K562 (cell line): ENCODE measurements around the gene MAP3K13. TPM values are rescaled to one million over a fixed set of nuclear protein-coding genes. Genes with fewer than 3 reads are reported as not detected.

Experiments
- ATAC-seq: fragments of 200-7000 bp; cut with Tn5 transposase; 3 replicates; pipeline ENCODE4 v1.9.1; 2020; ENCODE audit warnings: moderate library complexity
- BruUV-seq: library from RNA; stranded (reverse); fragments of 400-500 nt; replicated peaks from 2 replicates; lab custom pipeline; 2021; lab: Mats Ljungman, UMichigan
- CTCF ChIA-PET: fragments of 300-600 bp; formaldehyde crosslinking; extraction: SDS; loops from one replicate; lab custom pipeline; 2021; ENCODE audit warnings: low intra/inter-chr PET ratio; lab: Yijun Ruan, JAX
- POLR2A ChIA-PET: fragments of 300-600, 350-650 bp; sonication (Branson Sonifier 250); formaldehyde crosslinking; extraction: SDS; loops from one replicate; lab custom pipeline; 2021; ENCODE audit warnings: antibody characterized with exemption, inconsistent platforms; lab: Yijun Ruan, JAX
- DNase-seq, 4 experiments: peaks; one replicate each; pipeline versions ENCODE4 v3.0.0 to v3.0.0-alpha.2; 2011 to 2018; ENCODE audit warnings: low spot score in 3 of 4, mixed read lengths in 3 of 4; ENCODE audit errors: extremely low read depth in 1 of 4
- FAIRE-seq: peaks from 2 replicates; lab custom pipeline; 2011; peaks lifted over from hg19 to GRCh38; lab: Jason Lieb, UNC
- H2AFZ ChIP-seq: 2 replicates; pipeline ENCODE4 v1.6.0; 2011; ENCODE audit warnings: low read depth, low read length, control low read depth, inconsistent platforms
- H3K27ac ChIP-seq: fragments of 200-600 bp; 3 replicates; pipeline ENCODE4 v1.8.0; 2011; ENCODE audit warnings: low read depth, mild to moderate bottlenecking, control low read depth, inconsistent platforms, low read length, moderate library complexity, mixed read lengths; ENCODE audit errors: extremely low read depth
- H3K27me3 ChIP-seq, 2 experiments: fragments of 300-600 bp in 1 of 2; 2 replicates in 1 of 2; 3 replicates in 1 of 2; pipeline versions ENCODE4 v1.6.0 to v1.8.0; 2011; ENCODE audit warnings: inconsistent platforms in 2 of 2, low read length in 2 of 2, mild to moderate bottlenecking in 1 of 2, mixed read lengths in 1 of 2, moderate library complexity in 1 of 2; ENCODE audit not compliant: control insufficient read depth in 2 of 2, insufficient read depth in 2 of 2
- H3K36me3 ChIP-seq: fragments of 300-600 bp; 3 replicates; pipeline ENCODE4 v1.8.0; 2011; ENCODE audit warnings: mild to moderate bottlenecking, low read length, inconsistent platforms; ENCODE audit not compliant: control insufficient read depth, insufficient read depth
- H3K4me1 ChIP-seq, 2 experiments: fragments of 200-600 bp in 1 of 2; replicated peaks in 1 of 2; 2 replicates in 1 of 2; 3 replicates in 1 of 2; pipeline versions ENCODE4 v1.5.1 to v1.8.0; 2011; ENCODE audit warnings: inconsistent platforms in 2 of 2, low read length in 2 of 2, mild to moderate bottlenecking in 1 of 2, mixed read lengths in 1 of 2, moderate library complexity in 1 of 2; ENCODE audit not compliant: control insufficient read depth in 2 of 2, insufficient read depth in 2 of 2
- H3K4me2 ChIP-seq: 2 replicates; pipeline ENCODE4 v1.6.1; 2011; ENCODE audit warnings: low read length, control low read depth, inconsistent platforms, mixed read lengths; ENCODE audit not compliant: insufficient read depth
- H3K4me3 ChIP-seq: fragments of 200-600 bp; sonication (generic), shearing (Covaris generic); 2 replicates; pipeline ENCODE4 v1.5.1; 2016; ENCODE audit warnings: control low read depth, inconsistent platforms
- H3K79me2 ChIP-seq: fragments of 200-600 bp; 3 replicates; pipeline ENCODE4 v1.8.0; 2011; ENCODE audit warnings: low read length, inconsistent platforms; ENCODE audit not compliant: control insufficient read depth, insufficient read depth
- H3K9ac ChIP-seq, 2 experiments: 2 replicates each; pipeline versions ENCODE4 v1.6.0 to v1.6.1; 2011; ENCODE audit warnings: low read depth in 2 of 2, low read length in 2 of 2, control low read depth in 1 of 2, inconsistent platforms in 1 of 2, mild to moderate bottlenecking in 1 of 2, mixed read lengths in 1 of 2; ENCODE audit not compliant: insufficient read depth in 1 of 2
- H3K9me1 ChIP-seq: one replicate; pipeline ENCODE4 v1.6.0; 2011; ENCODE audit warnings: inconsistent platforms, mild to moderate bottlenecking, low read length, moderate library complexity; ENCODE audit not compliant: control insufficient read depth, insufficient read depth
- H3K9me3 ChIP-seq: replicated peaks from 2 replicates; pipeline ENCODE4 v1.5.1; 2011; ENCODE audit warnings: low read depth, low read length, inconsistent platforms; ENCODE audit not compliant: control insufficient read depth, insufficient read depth
- H4K20me1 ChIP-seq: replicated peaks from 2 replicates; pipeline ENCODE4 v1.6.1; 2011; ENCODE audit warnings: low read length, inconsistent platforms, mixed read lengths; ENCODE audit not compliant: control insufficient read depth, insufficient read depth
- BRCA1 ChIP-seq, 2 experiments: fragments of 450-650 bp in 1 of 2; sonication (generic) in 1 of 2; formaldehyde crosslinking in 1 of 2; IDR thresholded peaks; 2 replicates each; pipeline versions ENCODE4 v1.5.0 to v1.6.1; 2017 to 2020; ENCODE audit warnings: mild to moderate bottlenecking in 1 of 2, missing genetic modification reagents in 1 of 2
- BRD4 ChIP-seq: fragments of 200-600 bp; sonication (generic); IDR thresholded peaks from 2 replicates; pipeline ENCODE4 v1.6.1; 2017; ENCODE audit warnings: inconsistent platforms
- EWSR1 ChIP-seq: fragments of 450-650 bp; IDR thresholded peaks from 2 replicates; pipeline ENCODE4 v1.6.1; 2018; ENCODE audit warnings: borderline replicate concordance, mild to moderate bottlenecking, low read depth, moderate library complexity; ENCODE audit not compliant: partially characterized antibody
- HLTF ChIP-seq: fragments of 450-650 bp; IDR thresholded peaks from 2 replicates; pipeline ENCODE4 v1.6.1; 2016
- HNRNPH1 ChIP-seq: fragments of 200-400 bp; formaldehyde crosslinking; optimal IDR thresholded peaks from 2 replicates; pipeline ENCODE3; 2017; ENCODE audit warnings: low read depth, mild to moderate bottlenecking, low read length, moderate library complexity
- L3MBTL2 ChIP-seq: fragments of 450-650 bp; IDR thresholded peaks from 2 replicates; pipeline ENCODE4 v1.6.1; 2016; ENCODE audit warnings: mild to moderate bottlenecking, moderate library complexity
- MED1 ChIP-seq: sonication (generic); formaldehyde crosslinking; IDR thresholded peaks from 2 replicates; pipeline ENCODE4 v1.8.1; 2023; ENCODE audit warnings: missing genetic modification reagents, borderline replicate concordance
- NFRKB ChIP-seq: fragments of 450-650 bp; IDR thresholded peaks from 2 replicates; pipeline ENCODE4 v1.6.1; 2016; ENCODE audit warnings: low read depth
- NFXL1 ChIP-seq: fragments of 450-650 bp; formaldehyde crosslinking; IDR thresholded peaks from 2 replicates; pipeline ENCODE4 v1.4.0; 2021; ENCODE audit warnings: mild to moderate bottlenecking
- PPARD ChIP-seq: fragments of 250-450 bp; sonication (Bioruptor Pico); IDR thresholded peaks from 2 replicates; pipeline ENCODE4 v1.8.0; 2022; ENCODE audit warnings: inconsistent platforms, mild to moderate bottlenecking, moderate library complexity
- SMAD3 ChIP-seq: fragments of 450-650 bp; formaldehyde crosslinking; conservative IDR thresholded peaks from 2 replicates; pipeline ENCODE4 v1.4.0; 2020; ENCODE audit warnings: mild to moderate bottlenecking
- SMARCA4 ChIP-seq: fragments of 450-650 bp; IDR thresholded peaks from 2 replicates; pipeline ENCODE4 v1.6.1; 2016
- SOX6 ChIP-seq: fragments of 450-650 bp; IDR thresholded peaks from 2 replicates; pipeline ENCODE4 v1.6.1; 2014; ENCODE audit warnings: mild to moderate bottlenecking
- SRSF9 ChIP-seq: fragments of 200-400 bp; formaldehyde crosslinking; IDR thresholded peaks from 2 replicates; pipeline ENCODE4 v1.6.1; 2017; ENCODE audit warnings: low read depth, low read length, borderline replicate concordance
- TBL1XR1 ChIP-seq, 2 experiments: IDR thresholded peaks; 2 replicates each; pipeline ENCODE4 v1.6.1; 2012; ENCODE audit warnings: improper control_type of control experiment in 2 of 2, low read length in 2 of 2, mild to moderate bottlenecking in 1 of 2
- TRIM24 ChIP-seq, 2 experiments: fragments of 450-650 bp; IDR thresholded peaks; 2 replicates each; pipeline ENCODE4 v1.6.1; 2016
- XRCC4 ChIP-seq: IDR thresholded peaks from one replicate; pipeline ENCODE4 v1.6.1; 2011; ENCODE audit not compliant: insufficient read depth, insufficient read length; ENCODE audit errors: extremely low read depth
- ZNF124 ChIP-seq: sonication (generic); formaldehyde crosslinking; IDR thresholded peaks from 2 replicates; pipeline ENCODE4 v1.8.1; 2022; ENCODE audit warnings: missing genetic modification reagents
- WGBS: fragments of 100-300 bp; shearing (Covaris generic); methylation state at CpG from one replicate; pipeline ENCODE4 v1.1.6; 2016; ENCODE audit warnings: low coverage, mixed read lengths; ENCODE audit not compliant: insufficient coverage; ENCODE audit errors: missing lambda C conversion rate; 5-methylcytosine and 5-hydroxymethylcytosine counted together
- in situ Hi-C: fragments of 300-500 bp; cut with MboI; formaldehyde crosslinking; loops from 4 replicates; pipeline ENCODE4 v1.15.0; 2018; ENCODE audit warnings: inconsistent platforms, mixed read lengths
- intact Hi-C: fragments of 100-400 bp; cut with micrococcal nuclease; formaldehyde crosslinking; loops from 2 replicates; pipeline ENCODE4 v1.14.2; 2022
- polyA plus RNA-seq, 8 experiments: library from polyadenylated mRNA; depleted of rRNA in 4 of 8; stranded (reverse) in 5 of 8; unstranded in 3 of 8; fragments of >200 nt; fragmentation: Nextera tagmentation in 2 of 8; fragmentation: Illumina TruSeq in 1 of 8; extraction: Ambion mirVana in 2 of 8; extraction: Trizol in 1 of 8; gene quantifications; 2 replicates each; pipeline versions ENCODE4 v1.2.1 to v1.2.3, GENCODE V29; 2011 to 2014; ENCODE audit warnings: inconsistent platforms in 1 of 8, missing spikeins in 1 of 8
- total RNA-seq, 7 experiments: library from RNA; depleted of rRNA in 6 of 7; stranded (reverse); fragments of >200 nt in 6 of 7; fragmentation: Illumina TruSeq in 2 of 7; extraction: Trizol in 2 of 7; gene quantifications; 2 replicates each; pipeline versions ENCODE4 v1.2.1 to v1.2.3, GENCODE V29; 2011 to 2021; ENCODE audit warnings: low replicate concordance in 1 of 7
- TF ChIP-seq, protein P1 (sequence below): fragments of 450-650 bp; formaldehyde crosslinking; IDR thresholded peaks from 2 replicates; pipeline ENCODE4 v1.4.0; 2022; ENCODE audit warnings: missing genetic modification characterization

MAP3K13 gene
- total and polyA plus RNA-seq, 9 of the 15 experiments (the other 6 are each of a cell fraction or from before 2014, with no cell fraction given), result 0.04 to 0.32 (median 0.15) TPM; not detected in 2

DNA sequence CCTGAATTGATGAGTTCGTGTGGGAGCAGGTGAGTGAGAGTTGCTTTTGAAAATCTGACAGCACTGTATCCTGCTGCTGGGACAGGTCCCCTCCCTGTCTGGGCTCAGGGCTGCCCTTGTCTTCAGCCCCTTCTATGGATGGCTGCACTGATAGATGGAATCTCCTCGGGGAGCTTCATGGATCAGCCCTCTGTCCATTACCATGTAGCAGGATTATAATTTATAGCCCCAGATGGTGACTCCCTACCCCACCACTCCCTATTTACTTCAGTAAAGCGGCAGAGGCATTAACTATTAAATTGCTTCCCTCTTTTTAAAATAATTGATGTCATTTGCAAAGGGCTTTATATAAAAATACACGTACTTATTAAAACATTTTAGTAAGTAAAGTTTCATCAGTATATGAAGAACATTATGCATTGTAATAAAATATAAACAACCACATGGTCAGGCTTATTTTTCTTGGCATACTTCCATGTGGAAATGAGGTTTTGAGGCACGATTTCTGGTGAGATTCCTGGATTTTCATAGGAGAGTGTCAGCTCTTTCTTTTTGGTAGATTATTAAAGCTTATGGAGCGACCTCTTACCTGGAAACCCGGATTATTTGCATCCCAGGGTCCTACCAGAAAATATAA lies 38.5 kb downstream of the MAP3K13 start:
- no peak for FAIRE-seq
- CTCF ChIA-PET, result no interaction called here

More for the DNA sequence above, 38.5 kb downstream of the MAP3K13 start:
- under 1% methylated on average over 7 of the region's 7 CpGs for WGBS
- in situ Hi-C loops (no loop called here), intact Hi-C loops (no loop called here)
- Histone ChIP-seq H3K36me3 (no peaks in the 10 kb centered on the region), H2AFZ (no peak overlapping the region), H3K9me1 (no peaks in the 10 kb centered on the region), H3K27ac (no peak overlapping the region), H4K20me1 (no peaks in the 10 kb centered on the region), H3K27me3 (peaks cover 23% of the 10 kb centered on the region in 2 experiments), H3K4me2 (no peak overlapping the region), H3K79me2 (no peaks in the 10 kb centered on the region), H3K4me1 (no peaks in the 10 kb centered on the region), H3K9ac (no peak overlapping the region), H3K4me3 (no peak overlapping the region), H3K9me3 (no peaks in the 10 kb centered on the region)
- DNase-seq (no peak), ATAC-seq (no peak)
- no peak for TF ChIP-seq SMARCA4
- no peak for TF ChIP-seq HLTF
- TF ChIP-seq HNRNPH1, result no peak
- TF ChIP-seq XRCC4, result no peak
- no peak for TF ChIP-seq BRD4
- TF ChIP-seq, protein P1, sequence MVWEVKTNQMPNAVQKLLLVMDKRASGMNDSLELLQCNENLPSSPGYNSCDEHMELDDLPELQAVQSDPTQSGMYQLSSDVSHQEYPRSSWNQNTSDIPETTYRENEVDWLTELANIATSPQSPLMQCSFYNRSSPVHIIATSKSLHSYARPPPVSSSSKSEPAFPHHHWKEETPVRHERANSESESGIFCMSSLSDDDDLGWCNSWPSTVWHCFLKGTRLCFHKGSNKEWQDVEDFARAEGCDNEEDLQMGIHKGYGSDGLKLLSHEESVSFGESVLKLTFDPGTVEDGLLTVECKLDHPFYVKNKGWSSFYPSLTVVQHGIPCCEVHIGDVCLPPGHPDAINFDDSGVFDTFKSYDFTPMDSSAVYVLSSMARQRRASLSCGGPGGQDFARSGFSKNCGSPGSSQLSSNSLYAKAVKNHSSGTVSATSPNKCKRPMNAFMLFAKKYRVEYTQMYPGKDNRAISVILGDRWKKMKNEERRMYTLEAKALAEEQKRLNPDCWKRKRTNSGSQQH, result no peak
- no peak for TF ChIP-seq TBL1XR1 (IDR thresholded peaks at IDR 0.05; ENCODE audit: low read length in 2 of 2)
- no peak for TF ChIP-seq MED1 (CRISPR knock-in tag)
- TF ChIP-seq TRIM24 (IDR thresholded peaks at IDR 0.05), result no peak
- TF ChIP-seq EWSR1, result no peak
- no peak for TF ChIP-seq SRSF9
- TF ChIP-seq SOX6, result no peak
- no peak for TF ChIP-seq NFXL1 (CRISPR knock-in tag)
- no peak for TF ChIP-seq NFRKB
- TF ChIP-seq ZNF124 (CRISPR knock-in tag), result no peak
- TF ChIP-seq BRCA1 (IDR thresholded peaks at IDR 0.05), result no peak
- no peak for TF ChIP-seq BRCA1 (CRISPR knock-in tag; IDR thresholded peaks at IDR 0.05)
- no peak for TF ChIP-seq PPARD (CRISPR knock-in tag)
- no peak for TF ChIP-seq SMAD3 (CRISPR knock-in tag)
- no peak for TF ChIP-seq L3MBTL2
- POLR2A ChIA-PET, result interaction anchor here (1.2 kb wide), 1 partner anchor 71 kb away, joined by 3 read pairs; no protein-coding TSS in a partner anchor
- no TSS peak for BruUV-seq
